ENCODE results near the gene ADAMTS13.
A peak's percentile ranks its signal among the peaks of the same experiment; 100 is the strongest.

ADAMTS13 gene

GRCh38 chr9:133471551-133472276 is 49.5 kb downstream of the ADAMTS13 start:
- no peak for ATAC-seq (ENCODE audit: low read depth)
- Mint-ChIP-seq H3K36me3 (peaks cover 9% of the 10 kb centered on the region), H3K9me3 (no peaks in the 10 kb centered on the region), H3K4me1 (peaks cover 13% of the 10 kb centered on the region), H3K27ac (no peak overlapping the region), H3K27me3 (no peaks in the 10 kb centered on the region), H3K4me3 (no peak overlapping the region)
- DNase-seq (ENCODE audit: low spot score in 2 of 2) = no peak

GRCh38 chr9:133472277-133472645 is 50.1 kb downstream of the ADAMTS13 start:
- H3K27ac Mint-ChIP-seq = no peak overlapping the region
- no peak overlapping the region for H3K4me3 Mint-ChIP-seq
- peaks cover 9% of the 10 kb centered on the region for H3K36me3 Mint-ChIP-seq
- DNase-seq (ENCODE audit: low spot score in 2 of 2) (no peak), ATAC-seq (ENCODE audit: low read depth) (no peak)
- no peaks in the 10 kb centered on the region for H3K9me3 Mint-ChIP-seq
- H3K27me3 Mint-ChIP-seq = no peaks in the 10 kb centered on the region
- H3K4me1 Mint-ChIP-seq = peaks cover 13% of the 10 kb centered on the region

- Mint-ChIP-seq H3K27ac (no peak overlapping the region), H3K4me1 (peaks cover 17% of the 10 kb centered on the region), H3K4me3 (no peak overlapping the region), H3K9me3 (no peaks in the 10 kb centered on the region), H3K36me3 (peaks cover 11% of the 10 kb centered on the region), H3K27me3 (no peaks in the 10 kb centered on the region)
- DNase-seq (ENCODE audit: low spot score in 2 of 2) (no peak), ATAC-seq (ENCODE audit: low read depth) (no peak)
Observed at GRCh38 chr9:133472753-133473378, 50.7 kb downstream of the ADAMTS13 start.

- Mint-ChIP-seq H3K27me3 (no peaks in the 10 kb centered on the region), H3K4me1 (peaks cover 18% of the 10 kb centered on the region), H3K9me3 (no peaks in the 10 kb centered on the region), H3K27ac (no peak overlapping the region), H3K36me3 (peaks cover 11% of the 10 kb centered on the region), H3K4me3 (no peak overlapping the region)
- ATAC-seq (ENCODE audit: low read depth) (no peak), DNase-seq (ENCODE audit: low spot score in 2 of 2) (no peak)
Observed at GRCh38 chr9:133473743-133474142, 51.6 kb downstream of the ADAMTS13 start.

- ATAC-seq (ENCODE audit: low read depth) (no peak), DNase-seq (ENCODE audit: low spot score in 2 of 2) (no peak)
- Mint-ChIP-seq H3K27me3 (no peaks in the 10 kb centered on the region), H3K4me1 (peaks cover 18% of the 10 kb centered on the region), H3K36me3 (peaks cover 11% of the 10 kb centered on the region), H3K4me3 (no peak overlapping the region), H3K27ac (no peak overlapping the region), H3K9me3 (no peaks in the 10 kb centered on the region)
Observed at GRCh38 chr9:133474215-133474614, 52.0 kb downstream of the ADAMTS13 start.

- Mint-ChIP-seq H3K36me3 (peaks cover 11% of the 10 kb centered on the region), H3K9me3 (no peaks in the 10 kb centered on the region), H3K4me3 (no peak overlapping the region), H3K27ac (no peak overlapping the region), H3K4me1 (peaks cover 24% of the 10 kb centered on the region), H3K27me3 (no peaks in the 10 kb centered on the region)
- DNase-seq (ENCODE audit: low spot score in 2 of 2) (no peak), ATAC-seq (ENCODE audit: low read depth) (no peak)
Observed at GRCh38 chr9:133474853-133475252, 52.7 kb downstream of the ADAMTS13 start.

- DNase-seq (ENCODE audit: low spot score in 2 of 2) (no peak), ATAC-seq (ENCODE audit: low read depth) (no peak)
- peaks cover 26% of the 10 kb centered on the region for H3K4me1 Mint-ChIP-seq
- no peaks in the 10 kb centered on the region for H3K27me3 Mint-ChIP-seq
- no peaks in the 10 kb centered on the region for H3K9me3 Mint-ChIP-seq
- peaks cover 11% of the 10 kb centered on the region for H3K36me3 Mint-ChIP-seq
- H3K27ac Mint-ChIP-seq = no peak overlapping the region
- H3K4me3 Mint-ChIP-seq = no peak overlapping the region
Observed at GRCh38 chr9:133475292-133476012, 53.3 kb downstream of the ADAMTS13 start.

GRCh38 chr9:133476036-133476931 is 54.1 kb downstream of the ADAMTS13 start:
- H3K9me3 Mint-ChIP-seq = no peaks in the 10 kb centered on the region
- H3K4me1 Mint-ChIP-seq = peaks cover 23% of the 10 kb centered on the region
- no peaks in the 10 kb centered on the region for H3K27me3 Mint-ChIP-seq
- H3K36me3 Mint-ChIP-seq = peaks cover 11% of the 10 kb centered on the region
- ATAC-seq (ENCODE audit: low read depth) (no peak), DNase-seq (ENCODE audit: low spot score in 2 of 2) (no peak)
- no peak overlapping the region for H3K4me3 Mint-ChIP-seq
- H3K27ac Mint-ChIP-seq = no peak overlapping the region

- Mint-ChIP-seq H3K4me1 (peaks cover 23% of the 10 kb centered on the region), H3K4me3 (no peak overlapping the region), H3K9me3 (no peaks in the 10 kb centered on the region), H3K27me3 (no peaks in the 10 kb centered on the region), H3K27ac (no peak overlapping the region), H3K36me3 (peaks cover 8% of the 10 kb centered on the region)
- ATAC-seq (ENCODE audit: low read depth) = no peak
- no peak for DNase-seq (ENCODE audit: low spot score in 2 of 2)
Observed at GRCh38 chr9:133476941-133477340, 54.8 kb downstream of the ADAMTS13 start.

- H3K27me3 Mint-ChIP-seq = no peaks in the 10 kb centered on the region
- H3K4me1 Mint-ChIP-seq = peaks cover 23% of the 10 kb centered on the region
- H3K4me3 Mint-ChIP-seq = peak overlapping the region; percentile 91
- peak overlapping the region; percentile 80 for H3K27ac Mint-ChIP-seq
- ATAC-seq (ENCODE audit: low read depth) (no peak), DNase-seq (ENCODE audit: low spot score in 2 of 2) (no peak)
- H3K9me3 Mint-ChIP-seq = no peaks in the 10 kb centered on the region
- H3K36me3 Mint-ChIP-seq = peaks cover 8% of the 10 kb centered on the region
Observed at GRCh38 chr9:133477461-133477860, 55.3 kb downstream of the ADAMTS13 start.

- H3K4me1 Mint-ChIP-seq = peaks cover 23% of the 10 kb centered on the region
- peak overlapping the region; percentile 80 for H3K27ac Mint-ChIP-seq
- peak overlapping the region; percentile 91 for H3K4me3 Mint-ChIP-seq
- peaks cover 6% of the 10 kb centered on the region for H3K36me3 Mint-ChIP-seq
- DNase-seq (ENCODE audit: low spot score in 2 of 2) (no peak), ATAC-seq (ENCODE audit: low read depth) (peak; percentile 61)
- H3K9me3 Mint-ChIP-seq = no peaks in the 10 kb centered on the region
- no peaks in the 10 kb centered on the region for H3K27me3 Mint-ChIP-seq
Observed at GRCh38 chr9:133477992-133478850, 56.1 kb downstream of the ADAMTS13 start.

GRCh38 chr9:133478851-133479711 is 56.9 kb downstream of the ADAMTS13 start, which contains the start of gene SLC2A6:
SLC2A6 (minus strand) TSS chr9:133479099; CDS start chr9:133479059, 40 bp downstream.
- H3K4me1 Mint-ChIP-seq = peaks cover 23% of the 10 kb centered on the region
- H3K9me3 Mint-ChIP-seq = no peaks in the 10 kb centered on the region
- peak; percentile 85 for ATAC-seq (ENCODE audit: low read depth)
- no peaks in the 10 kb centered on the region for H3K27me3 Mint-ChIP-seq
- peaks cover 6% of the 10 kb centered on the region for H3K36me3 Mint-ChIP-seq
- DNase-seq (ENCODE audit: low spot score in 2 of 2) = peak; percentile 71 to 75
- H3K27ac Mint-ChIP-seq = peak within 1 kb of the TSS; percentile 80
- peak within 1 kb of the TSS; percentile 91 for H3K4me3 Mint-ChIP-seq
